H4 (cell line): ENCODE results near the gene KCTD11. TPM values are rescaled to one million over a fixed set of nuclear protein-coding genes. Genes with fewer than 3 reads are reported as not detected.
"Not testable (repeated sequence)": the region's sequence is repeated elsewhere in the genome, so short reads cannot be mapped to it uniquely, and the experiment has no call there.

Experiments used
- DNase-seq: peaks from one replicate; pipeline ENCODE4 v3.0.0-alpha.2; 2015; ENCODE audit warnings: low spot score
- total RNA-seq: library from RNA; depleted of rRNA; stranded (reverse); fragments of >200 nt; shearing (Covaris generic); gene quantifications from 2 replicates; pipeline ENCODE4 v1.2.3, GENCODE V29; 2014

KCTD11 gene
- total RNA-seq, 1 experiment from 2014 or later, result 2.4 TPM

DNA sequence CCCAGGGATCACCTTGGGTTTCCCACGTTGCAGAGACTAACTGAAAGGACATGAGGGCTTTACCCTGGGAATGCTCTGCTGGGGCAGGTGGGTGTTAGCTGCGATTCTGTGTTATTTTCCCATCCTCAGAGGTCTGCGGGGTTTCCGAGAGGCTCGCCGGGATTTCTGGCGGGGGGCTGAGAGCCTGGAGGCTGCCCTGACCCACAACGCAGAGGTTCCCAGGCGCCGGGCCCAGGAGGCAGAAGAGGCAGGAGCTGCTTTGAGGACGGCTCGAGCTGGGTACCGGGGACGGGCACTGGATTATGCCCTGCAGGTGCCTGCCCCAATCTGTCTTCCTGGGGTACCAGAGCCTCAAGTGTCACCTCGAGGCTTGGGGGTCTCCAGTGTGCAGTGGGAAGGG lies 8.7 kb upstream of the KCTD11 start:
- DNase-seq, result no peak

DNA sequence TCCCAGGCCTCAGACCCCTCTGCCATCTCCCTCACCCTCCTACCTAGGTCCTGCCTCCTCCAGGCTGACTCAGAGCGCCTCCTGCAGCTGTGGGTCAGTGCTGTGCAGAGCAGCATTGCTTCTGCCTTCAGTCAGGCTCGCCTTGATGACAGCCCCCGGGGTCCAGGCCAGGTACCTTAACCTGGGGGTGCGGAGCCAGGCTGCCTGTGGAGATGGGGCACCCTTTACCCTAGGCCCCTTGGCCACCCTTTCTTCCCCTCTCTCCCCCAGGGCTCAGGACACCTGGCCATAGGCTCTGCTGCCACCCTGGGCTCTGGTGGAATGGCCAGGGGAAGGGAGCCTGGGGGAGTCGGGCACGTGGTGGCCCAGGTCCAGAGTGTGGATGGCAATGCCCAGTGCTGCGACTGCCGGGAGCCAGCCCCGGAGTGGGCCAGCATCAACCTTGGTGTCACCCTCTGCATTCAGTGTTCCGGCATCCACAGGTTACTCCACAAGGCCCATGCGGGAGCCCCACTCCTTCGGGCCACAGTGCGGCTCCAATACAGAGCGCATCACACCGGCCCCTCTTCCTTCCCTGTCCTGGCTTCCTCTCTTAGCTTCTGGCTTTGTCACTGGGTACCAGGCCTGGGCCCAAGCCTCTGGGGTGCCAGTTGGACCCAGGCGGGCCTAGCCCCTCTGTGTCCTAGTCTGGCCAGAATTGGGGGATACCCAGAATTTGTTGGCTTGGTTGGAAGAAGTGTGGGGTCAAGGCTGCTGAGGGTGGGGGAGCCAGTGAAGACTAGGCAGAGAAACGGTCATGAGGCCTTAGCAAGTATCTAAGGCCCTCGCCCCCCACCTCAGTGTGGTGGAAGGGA lies 5.0 kb upstream of the KCTD11 start:
- DNase-seq, result no peak

DNA sequence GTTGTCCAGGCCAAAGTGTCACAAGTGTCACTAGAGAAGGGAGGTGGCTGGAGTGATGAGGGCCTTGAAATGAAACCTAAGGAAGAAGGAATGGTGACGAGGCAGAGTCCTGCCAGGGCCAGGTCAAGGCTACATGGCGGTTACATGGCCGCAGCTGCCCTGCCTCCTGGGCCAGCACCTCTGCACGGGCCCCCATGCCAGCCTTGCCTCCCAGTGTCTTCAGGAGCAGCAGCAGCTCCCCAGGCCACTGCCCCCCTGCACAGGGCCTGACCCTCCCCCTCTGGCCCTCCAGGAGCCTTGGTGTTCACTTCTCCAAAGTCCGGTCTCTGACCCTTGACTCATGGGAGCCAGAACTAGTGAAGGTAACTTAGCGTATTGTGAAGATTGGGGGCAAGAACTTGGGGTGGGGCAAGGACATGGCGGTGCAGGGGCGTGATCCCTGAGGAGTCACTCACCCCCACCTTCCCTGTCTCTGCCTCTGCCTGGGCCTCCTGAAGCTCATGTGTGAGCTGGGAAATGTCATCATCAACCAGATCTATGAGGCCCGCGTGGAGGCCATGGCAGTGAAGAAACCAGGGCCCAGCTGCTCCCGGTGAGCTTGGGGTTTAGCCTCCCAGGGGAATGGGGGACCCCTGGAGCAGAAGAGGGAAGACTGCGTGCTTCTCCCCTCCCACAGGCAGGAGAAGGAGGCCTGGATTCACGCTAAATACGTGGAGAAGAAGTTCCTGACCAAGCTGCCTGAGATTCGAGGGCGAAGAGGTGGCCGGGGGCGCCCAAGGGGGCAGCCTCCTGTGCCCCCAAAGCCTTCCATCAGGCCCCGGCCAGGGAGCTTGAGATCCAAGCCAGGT lies 4.1 kb upstream of the KCTD11 start:
- no peak for DNase-seq

DNA sequence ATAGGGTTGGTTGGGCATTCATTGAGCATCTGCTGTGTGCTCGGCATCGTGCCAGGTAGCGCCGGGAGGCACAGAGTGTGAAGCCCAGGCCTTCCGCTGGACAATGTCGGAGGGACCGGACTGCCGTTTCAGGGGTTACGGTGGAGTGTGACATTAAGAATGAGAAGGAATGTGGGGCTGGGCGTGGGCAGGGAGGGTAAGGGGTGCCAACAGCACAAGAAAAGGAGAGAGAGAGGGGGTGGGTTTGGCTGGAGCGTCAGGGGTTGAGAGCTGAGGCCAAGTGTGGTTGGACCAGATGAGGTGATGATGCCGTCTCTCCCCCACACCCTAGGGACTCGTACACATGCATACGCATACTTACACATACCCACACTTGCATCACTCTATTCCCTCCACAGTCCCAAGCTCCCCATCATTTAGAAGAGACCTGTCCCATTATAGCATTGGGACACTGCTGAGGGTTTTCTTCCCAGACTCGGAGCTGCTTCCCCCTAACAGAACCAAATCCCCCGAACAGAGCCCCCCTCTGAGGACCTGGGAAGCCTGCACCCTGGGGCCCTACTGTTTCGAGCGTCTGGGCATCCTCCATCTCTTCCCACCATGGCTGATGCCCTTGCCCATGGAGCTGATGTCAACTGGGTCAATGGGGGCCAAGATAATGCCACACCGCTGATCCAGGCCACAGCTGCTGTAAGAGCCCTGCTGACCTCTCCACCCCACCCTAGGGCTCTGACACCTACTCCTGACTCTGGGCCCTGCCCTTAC lies 3.3 kb upstream of the KCTD11 start:
- DNase-seq, result no peak

DNA sequence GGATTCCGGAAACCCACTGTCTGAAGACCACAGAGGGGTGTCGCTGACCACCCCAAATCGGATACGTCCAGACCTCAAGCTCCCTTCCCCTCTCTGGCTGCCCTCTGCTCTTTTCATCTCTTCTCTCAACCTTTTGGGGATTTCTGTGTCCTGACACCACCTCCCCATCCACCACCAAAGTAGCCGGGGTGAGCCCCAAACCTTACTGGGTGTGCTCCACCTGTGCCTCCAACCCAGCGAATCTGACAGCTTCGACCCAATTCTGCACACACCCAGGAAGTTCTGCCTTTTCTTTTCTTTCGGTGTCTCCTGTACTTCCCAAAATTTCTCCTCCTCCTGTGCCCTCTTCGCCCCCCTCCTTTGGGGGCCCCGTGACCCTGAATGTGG lies 534 bp downstream of the KCTD11 start:
- DNase-seq, result no peak

DNA sequence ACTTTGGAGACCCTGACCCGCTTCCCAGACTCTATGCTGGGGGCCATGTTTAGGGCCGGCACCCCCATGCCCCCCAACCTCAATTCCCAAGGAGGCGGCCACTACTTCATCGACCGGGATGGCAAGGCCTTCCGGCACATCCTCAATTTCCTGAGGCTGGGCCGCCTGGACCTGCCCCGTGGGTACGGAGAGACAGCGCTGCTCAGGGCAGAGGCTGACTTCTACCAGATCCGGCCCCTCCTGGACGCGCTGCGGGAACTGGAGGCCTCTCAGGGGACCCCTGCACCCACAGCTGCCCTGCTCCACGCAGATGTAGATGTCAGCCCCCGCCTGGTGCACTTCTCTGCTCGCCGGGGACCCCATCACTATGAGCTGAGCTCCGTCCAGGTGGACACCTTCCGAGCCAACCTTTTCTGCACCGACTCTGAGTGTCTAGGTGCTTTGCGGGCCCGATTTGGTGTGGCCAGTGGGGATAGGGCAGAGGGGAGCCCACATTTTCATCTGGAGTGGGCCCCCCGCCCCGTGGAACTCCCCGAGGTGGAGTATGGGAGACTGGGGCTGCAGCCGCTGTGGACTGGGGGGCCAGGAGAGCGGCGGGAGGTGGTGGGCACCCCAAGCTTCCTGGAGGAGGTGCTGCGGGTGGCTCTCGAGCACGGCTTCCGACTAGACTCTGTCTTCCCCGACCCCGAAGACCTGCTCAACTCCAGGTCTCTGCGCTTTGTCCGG lies 1.1 kb downstream of the KCTD11 start:
- no peak for DNase-seq

DNA sequence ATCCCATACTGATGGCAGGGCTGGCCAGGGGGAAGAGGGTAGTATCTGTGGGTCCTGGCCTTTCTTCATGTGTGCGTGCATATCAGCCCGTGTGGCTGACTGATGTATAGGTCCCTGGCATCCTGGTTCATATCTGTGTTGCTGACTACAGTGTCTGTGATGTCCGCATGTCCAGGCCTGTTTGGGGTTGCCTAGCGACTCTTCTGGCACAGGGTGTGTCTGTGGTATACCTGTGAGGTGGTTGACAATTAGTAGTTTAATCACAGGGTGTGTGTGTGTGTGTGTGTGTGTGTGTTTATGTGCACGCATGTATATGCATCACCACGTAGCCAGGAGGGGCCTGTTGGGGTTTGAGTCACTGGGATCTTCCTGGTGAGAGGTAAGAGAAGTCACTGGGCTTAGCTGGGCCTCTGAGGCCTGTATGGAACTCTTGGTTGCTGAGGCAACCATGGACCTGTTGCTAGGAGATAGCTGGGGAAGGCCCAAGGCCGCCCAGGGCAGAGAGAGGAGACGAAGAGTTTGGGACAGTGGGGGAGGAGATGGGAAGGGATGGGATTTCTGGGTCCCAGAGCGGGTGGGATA lies 2.4 kb downstream of the KCTD11 start:
- no peak for DNase-seq

DNA sequence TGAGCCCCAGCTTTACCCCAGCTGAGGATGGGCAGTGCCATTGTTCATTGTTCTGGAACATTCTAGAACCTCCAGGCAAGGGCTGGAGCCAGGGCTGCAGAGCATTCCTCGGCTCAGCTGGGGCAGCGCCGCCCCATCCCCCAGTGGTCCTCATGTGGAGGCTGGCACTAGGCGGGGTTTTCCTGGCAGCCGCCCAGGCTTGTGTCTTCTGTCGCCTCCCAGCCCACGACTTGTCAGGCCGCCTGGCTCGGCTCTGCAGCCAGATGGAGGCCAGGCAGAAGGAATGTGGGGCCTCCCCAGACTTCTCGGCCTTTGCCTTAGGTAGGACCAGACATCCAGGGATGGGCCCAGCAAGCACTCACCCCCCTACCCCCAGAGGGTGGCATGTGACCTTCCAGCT lies 3.1 kb downstream of the KCTD11 start, which contains the start of gene TMEM95:
TSS of gene TMEM95 (plus strand) at position 104 of the 400 bp plus-strand sequence. CDS start at position 153, 49 bp downstream.
- no peak for DNase-seq

DNA sequence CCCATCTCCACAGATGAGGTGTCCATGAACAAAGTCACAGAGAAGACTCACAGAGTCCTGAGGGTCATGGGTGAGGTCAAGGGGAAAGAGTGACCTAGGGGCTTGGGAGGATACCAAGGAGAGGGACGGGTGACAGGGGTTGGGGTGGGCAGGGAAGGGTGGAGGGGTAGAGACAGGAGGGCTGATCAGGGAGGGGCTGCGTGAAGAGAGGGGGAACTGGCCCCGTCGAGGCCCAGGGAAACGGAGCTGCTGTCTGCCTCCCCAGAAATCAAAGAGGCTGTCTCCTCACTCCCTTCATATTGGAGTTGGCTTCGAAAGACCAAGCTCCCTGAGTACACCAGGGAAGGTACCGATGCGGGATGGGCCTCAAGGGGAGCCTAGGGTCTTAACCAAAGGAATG lies 3.6 kb downstream of the KCTD11 start:
- DNase-seq, result no peak

DNA sequence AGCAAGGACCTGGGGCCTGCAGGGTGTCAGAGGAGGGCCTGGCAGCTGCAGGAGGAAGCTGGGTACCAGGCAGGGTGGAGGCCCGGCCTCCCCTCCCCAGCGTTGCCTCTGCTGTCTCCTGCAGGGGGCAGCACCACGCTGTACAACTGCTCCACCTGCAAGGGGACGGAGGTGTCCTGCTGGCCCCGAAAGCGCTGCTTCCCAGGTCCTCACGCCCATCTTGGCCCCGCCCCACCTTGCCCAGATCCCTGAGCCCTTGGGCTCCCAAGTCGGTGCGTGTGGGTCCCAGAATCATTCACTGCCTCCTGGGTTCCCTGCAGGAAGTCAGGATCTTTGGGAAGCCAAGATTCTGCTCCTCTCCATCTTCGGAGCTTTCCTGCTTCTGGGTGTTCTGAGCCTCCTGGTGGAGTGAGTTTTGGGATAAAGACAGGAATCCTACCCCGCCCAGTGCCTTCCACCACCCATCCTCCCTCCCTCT lies 4.1 kb downstream of the KCTD11 start:
- peak; percentile 43 for DNase-seq

DNA sequence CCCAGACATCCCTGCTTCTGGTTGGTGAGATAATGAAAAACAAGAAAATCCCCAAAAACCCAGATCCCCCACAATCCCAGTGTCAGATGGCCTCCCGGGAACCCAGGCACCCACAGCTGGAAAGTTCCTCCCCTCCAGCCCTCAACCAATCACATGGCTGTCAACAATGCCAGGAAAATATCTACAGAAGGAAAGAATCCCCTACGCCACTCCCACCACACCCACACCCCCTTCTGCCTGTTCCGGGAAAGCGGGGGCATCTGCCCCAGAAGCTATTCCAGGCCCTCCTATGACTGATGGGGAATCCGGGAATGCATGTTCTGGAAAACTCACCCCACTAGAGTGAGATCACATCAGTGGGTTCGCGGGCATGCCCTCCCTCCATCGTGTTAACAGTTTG lies 4.8 kb downstream of the KCTD11 start:
- no peak for DNase-seq

DNA sequence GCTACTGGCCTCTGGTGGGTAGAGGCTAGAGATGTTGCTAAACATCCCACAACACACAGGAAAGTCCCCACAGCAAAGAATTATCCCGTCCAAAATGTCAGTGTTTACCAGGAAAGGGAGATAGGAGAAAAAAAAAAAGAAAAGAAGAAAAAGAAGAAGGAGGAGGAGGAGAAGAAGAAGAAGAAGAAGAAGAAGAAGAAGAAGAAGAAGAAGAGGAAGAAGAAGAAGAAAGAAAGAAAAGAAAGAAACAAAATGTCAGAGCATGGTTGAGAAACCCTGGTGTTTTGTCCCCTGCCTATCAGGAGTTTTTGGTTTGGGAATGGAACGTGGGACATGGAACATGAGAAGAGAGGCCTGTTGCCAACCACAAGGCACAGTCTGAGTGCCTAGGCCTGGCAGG lies 5.4 kb downstream of the KCTD11 start:
- DNase-seq, result no peak

DNA sequence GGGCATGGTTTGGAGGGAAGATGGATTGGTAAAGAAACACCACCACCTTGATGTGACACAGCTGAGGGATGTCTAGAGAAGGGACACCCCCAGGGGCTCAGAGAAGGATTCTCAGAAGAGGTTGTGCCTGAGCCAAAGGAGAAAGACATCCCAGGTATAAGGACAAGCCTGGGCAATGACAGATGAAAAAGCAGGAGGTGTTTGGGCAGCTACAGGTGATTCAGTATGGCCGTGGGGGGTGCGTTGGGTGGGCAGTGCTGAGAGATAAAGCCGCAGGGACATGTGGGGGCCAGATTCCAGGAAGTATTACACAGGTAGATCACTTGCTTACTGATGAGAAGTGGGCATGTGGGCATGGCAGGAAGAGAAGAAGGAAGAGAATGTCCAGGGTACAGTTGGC lies 9.9 kb downstream of the KCTD11 start:
- no peak for DNase-seq

DNA sequence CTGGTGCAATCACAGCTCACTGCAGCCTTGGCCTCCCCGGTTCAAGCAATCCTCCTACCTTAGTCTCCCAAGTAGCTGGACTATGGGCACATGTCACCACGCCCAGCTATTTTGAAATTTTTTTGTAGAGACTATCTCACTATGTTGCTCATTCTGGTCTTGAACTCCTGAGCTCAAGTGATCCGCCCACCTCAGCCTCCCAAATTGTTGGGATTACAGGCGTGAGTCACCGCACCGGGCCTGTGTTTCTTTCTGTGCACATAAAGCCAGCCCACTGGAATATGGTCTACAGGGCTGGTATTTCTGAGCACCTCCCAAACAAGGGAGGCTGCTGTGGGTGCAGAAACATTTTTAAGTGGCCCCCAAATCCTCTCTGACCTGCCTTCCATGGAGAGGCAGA lies 11.3 kb downstream of the KCTD11 start:
- no peak for DNase-seq

DNA sequence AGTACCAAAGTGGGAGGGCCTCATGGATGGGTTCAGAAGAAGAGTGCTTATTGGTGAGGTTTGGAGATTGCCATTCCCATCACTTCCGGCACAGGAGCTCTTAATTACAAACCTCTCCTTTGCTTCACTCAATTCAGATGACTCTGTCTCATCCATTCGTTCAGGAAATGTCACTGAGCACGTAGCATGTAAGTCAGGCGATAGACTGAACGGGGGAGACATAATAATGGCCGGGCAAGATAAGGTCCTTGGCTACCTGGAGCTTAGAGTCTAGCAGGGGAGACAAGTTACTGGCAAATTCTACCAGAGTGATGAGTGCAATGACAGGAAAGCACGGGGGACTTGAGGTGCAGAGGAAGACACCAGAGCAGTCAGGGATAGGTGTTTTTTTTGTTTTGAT lies 14.0 kb downstream of the KCTD11 start:
- not testable (repeated sequence) for DNase-seq

DNA sequence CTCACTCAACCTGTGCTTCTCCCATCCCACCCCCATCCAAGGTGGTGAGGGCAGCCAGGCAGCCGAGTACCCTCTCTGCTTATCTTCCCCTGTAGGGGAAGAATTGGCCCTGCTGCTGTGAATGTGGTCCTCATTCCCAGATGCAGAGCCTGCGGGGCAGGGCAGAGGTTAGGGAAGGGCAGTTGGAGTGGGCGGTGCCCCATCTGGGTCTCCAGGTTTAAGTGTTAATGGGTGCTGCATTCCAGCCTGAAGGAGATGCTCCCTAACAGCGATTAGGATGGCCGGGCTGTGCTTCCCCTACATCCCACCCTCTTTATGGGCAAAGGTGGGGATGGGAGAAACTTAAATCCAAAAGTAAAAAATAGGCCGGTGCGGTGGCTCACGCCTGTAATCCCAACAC lies 15.1 kb downstream of the KCTD11 start:
- no peak for DNase-seq

DNA sequence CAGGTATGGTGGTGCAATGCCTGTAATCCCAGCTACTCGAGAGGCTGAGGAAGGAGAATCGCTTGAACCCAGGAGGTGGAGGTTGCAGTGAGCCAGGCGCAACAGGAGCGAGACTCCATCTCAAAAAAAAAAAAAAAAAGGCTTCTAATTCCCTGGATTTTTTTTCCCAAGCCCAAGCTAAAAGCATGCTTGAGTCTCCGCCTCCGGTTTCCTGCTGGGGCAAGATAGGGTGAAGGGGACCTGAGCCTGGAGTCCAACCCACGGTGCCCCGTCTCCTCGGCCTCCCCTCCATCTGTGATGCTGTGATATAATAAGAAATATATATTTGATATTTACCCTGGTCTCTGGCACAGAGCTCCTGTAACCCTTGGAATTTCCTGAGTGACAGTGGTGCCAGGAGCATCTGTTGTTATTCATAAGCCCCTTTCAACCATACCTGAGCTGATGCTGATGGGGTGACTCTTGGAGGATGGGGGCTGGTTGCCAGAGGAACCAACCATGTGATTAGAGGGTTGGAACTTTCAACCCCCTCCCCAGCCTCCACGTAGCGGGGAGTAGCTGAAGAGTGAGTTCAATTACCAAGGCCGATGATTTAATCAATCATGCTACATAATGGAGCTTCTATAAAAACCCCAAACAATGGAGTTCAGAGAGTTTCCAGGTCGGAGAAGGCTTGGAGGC lies 16.1 kb downstream of the KCTD11 start:
- DNase-seq, result no peak

DNA sequence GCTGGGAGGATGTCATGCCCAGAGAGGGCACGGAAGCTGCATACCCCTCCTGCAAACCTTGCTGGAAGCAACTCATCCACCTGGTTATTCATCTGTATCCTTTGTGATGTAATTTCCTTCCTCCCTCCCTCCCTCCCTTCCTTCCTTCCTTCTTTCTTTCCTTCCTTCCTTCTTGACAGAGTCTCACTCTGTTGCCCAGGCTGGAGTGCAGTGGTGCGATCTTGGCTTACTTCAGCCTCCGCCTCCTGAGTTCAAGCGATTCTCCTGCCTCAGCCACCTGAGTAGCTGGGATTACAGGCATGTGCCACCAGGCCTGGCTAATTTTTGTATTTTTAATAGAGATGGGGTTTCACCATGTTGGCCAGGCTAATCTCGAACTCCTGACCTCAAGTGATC lies 16.6 kb downstream of the KCTD11 start:
- DNase-seq, result not testable (repeated sequence)

DNA sequence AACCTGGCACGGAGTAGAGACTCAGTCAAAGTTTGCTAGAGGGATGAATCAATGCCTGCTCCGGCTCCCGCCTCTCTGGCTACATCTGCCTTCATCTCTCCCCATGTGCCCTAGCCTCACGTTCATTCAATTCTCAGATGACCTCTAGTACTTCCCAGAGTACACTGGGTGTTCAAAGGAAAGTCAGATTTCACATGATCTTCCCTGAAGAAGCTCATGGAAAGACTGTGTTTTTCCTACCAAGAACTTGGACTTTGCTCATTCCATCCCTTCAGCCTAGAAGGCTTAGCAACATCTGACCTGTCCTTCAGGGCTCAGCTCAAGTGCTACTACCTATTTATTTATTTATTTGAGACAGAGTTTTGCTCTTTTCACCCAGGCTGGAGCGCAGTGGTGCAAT lies 17.9 kb downstream of the KCTD11 start:
- no peak for DNase-seq

DNA sequence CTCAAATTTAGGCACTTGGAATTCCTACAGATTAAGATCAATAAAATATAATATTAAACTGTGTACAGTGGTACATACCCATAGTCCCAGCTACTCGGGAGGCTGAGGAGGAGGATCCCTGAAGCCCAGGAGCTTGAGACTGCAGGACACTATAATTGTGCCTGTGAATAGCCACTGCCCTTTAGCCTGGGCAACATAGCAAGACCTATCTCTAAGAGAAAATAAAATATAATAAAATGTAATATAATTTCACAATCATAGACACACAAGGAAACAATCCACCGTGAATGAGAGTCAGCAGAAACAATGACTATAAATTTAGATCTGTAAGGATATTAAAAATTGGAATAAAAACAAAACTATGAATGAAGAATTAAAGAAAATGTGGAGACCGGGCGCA lies 18.9 kb downstream of the KCTD11 start:
- DNase-seq, result no peak
